Panc1 (cell line): ENCODE results near the gene CXCL16. TPM values are rescaled to one million over a fixed set of nuclear protein-coding genes. Genes with fewer than 3 reads are reported as not detected.

Experiments
- ATAC-seq: fragments of 200-7000 bp; cut with Tn5 transposase; 2 replicates; pipeline ENCODE4 v1.9.1; 2020; ENCODE audit warnings: mild to moderate bottlenecking, moderate library complexity
- BruUV-seq: library from RNA; stranded (reverse); fragments of 400-500 nt; replicated peaks from 2 replicates; lab custom pipeline; 2021; lab: Mats Ljungman, UMichigan
- CTCF ChIA-PET: fragments of 300-600 bp; sonication (Branson Sonifier 250); formaldehyde crosslinking; loops from one replicate; lab custom pipeline; 2022; ENCODE audit warnings: antibody characterized with exemption; lab: Charles Lee
- POLR2A ChIA-PET: fragments of 300-600 bp; sonication (Branson Sonifier 250); formaldehyde crosslinking; loops from one replicate; lab custom pipeline; 2022; ENCODE audit warnings: antibody characterized with exemption; lab: Charles Lee
- DNase-seq: peaks from one replicate; pipeline ENCODE4 v3.0.0-alpha.2; 2010; ENCODE audit warnings: low read depth, low spot score
- H3K27ac ChIP-seq: 2 replicates; pipeline ENCODE4 v1.5.1; 2011; ENCODE audit warnings: mild to moderate bottlenecking, low read length, inconsistent platforms
- H3K27me3 ChIP-seq: fragments of 200-500 bp; sonication (Bioruptor generic); 2 replicates; pipeline ENCODE4 v1.6.0; 2014; ENCODE audit warnings: low read length, inconsistent platforms; ENCODE audit not compliant: control insufficient read depth, insufficient read depth
- H3K36me3 ChIP-seq: fragments of 200-500 bp; sonication (Bioruptor generic); 2 replicates; pipeline ENCODE4 v1.5.1; 2014; ENCODE audit warnings: inconsistent platforms, mild to moderate bottlenecking, low read length, moderate library complexity; ENCODE audit not compliant: control insufficient read depth, insufficient read depth
- H3K4me1 ChIP-seq: 2 replicates; pipeline ENCODE4 v1.5.1; 2011; ENCODE audit warnings: inconsistent platforms, mild to moderate bottlenecking, low read length, moderate library complexity; ENCODE audit not compliant: control insufficient read depth, insufficient read depth
- H3K4me3 ChIP-seq, 2 experiments: 2 replicates each; pipeline ENCODE4 v1.5.1; 2011 to 2012; ENCODE audit warnings: low read depth in 2 of 2, low read length in 2 of 2, mild to moderate bottlenecking in 2 of 2, inconsistent platforms in 1 of 2, moderate library complexity in 1 of 2
- H3K9me3 ChIP-seq: fragments of 200-500 bp; sonication (Bioruptor generic); 2 replicates; pipeline ENCODE4 v1.5.1; 2014; ENCODE audit warnings: low read depth, mild to moderate bottlenecking, inconsistent platforms, low read length, moderate library complexity; ENCODE audit not compliant: control insufficient read depth, insufficient read depth
- POLR2AphosphoS5 ChIP-seq: IDR thresholded peaks from 2 replicates; pipeline ENCODE4 v1.6.1; 2012; ENCODE audit warnings: mild to moderate bottlenecking, low read depth, low read length, moderate library complexity
- SIN3A ChIP-seq: IDR thresholded peaks from 2 replicates; pipeline ENCODE4 v1.6.1; 2012; ENCODE audit warnings: low read depth, mild to moderate bottlenecking, low read length, moderate library complexity, borderline replicate concordance; ENCODE audit not compliant: insufficient read depth
- TCF7L2 ChIP-seq: IDR thresholded peaks from 2 replicates; pipeline ENCODE4 v1.6.1; 2011; ENCODE audit warnings: mild to moderate bottlenecking, low read depth, low read length, inconsistent platforms
- in situ Hi-C: cut with HindIII; loops from 2 replicates; pipeline ENCODE4 v1.10.0; 2016; ENCODE audit warnings: low sequenced_read_pairs, low pct_unique_long_range_greater_than_20kb
- intact Hi-C: fragments of 100-400 bp; cut with micrococcal nuclease; formaldehyde crosslinking; loops from one replicate; pipeline ENCODE4 v1.10.0; 2022; ENCODE audit not compliant: unreplicated experiment
- total RNA-seq: library from RNA; stranded (reverse); gene quantifications from one replicate; pipeline ENCODE4 v1.2.1, GENCODE V29; 2021; ENCODE audit not compliant: unreplicated experiment
- TF ChIP-seq, protein P1 (sequence below): fragments of 450-650 bp; IDR thresholded peaks from 2 replicates; pipeline ENCODE4 v1.5.1; 2017; ENCODE audit warnings: mild to moderate bottlenecking
- TF ChIP-seq, protein P2 (sequence below), 2 experiments: IDR thresholded peaks; 2 replicates each; pipeline ENCODE4 v1.6.1; 2011 to 2012; ENCODE audit warnings: low read depth in 2 of 2, control low read depth in 1 of 2, low read length in 1 of 2, mild to moderate bottlenecking in 1 of 2, moderate library complexity in 1 of 2; ENCODE audit not compliant: insufficient read depth in 1 of 2

CXCL16 gene
- total RNA-seq, 1 experiment from 2014 or later: 5.3 TPM

DNA sequence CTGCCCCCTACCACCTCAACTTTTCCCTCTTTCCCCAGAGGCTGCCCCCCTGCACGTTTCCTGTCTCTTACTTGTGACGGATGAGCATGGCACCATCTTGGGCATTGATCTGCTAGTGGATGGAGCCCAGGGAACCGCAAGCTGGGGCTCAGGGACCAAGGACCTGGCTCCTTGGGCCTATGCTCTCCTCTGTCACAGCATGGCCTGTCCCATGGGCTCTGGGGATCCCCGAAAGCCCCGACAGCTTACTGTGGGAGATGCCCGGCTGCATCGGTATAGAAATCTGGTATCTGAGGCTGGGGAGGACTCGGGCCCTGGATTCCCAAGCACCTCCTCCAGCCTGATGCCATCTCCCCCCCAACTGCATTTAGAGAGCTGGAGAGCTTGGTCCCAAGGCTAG lies 1.8 kb upstream of the CXCL16 start:
- Histone ChIP-seq H3K9me3 (no peaks in the 10 kb centered on the region), H3K36me3 (no peaks in the 10 kb centered on the region), H3K4me1 (no peaks in the 10 kb centered on the region), H3K27ac (no peak overlapping the region), H3K4me3 (no peak overlapping the region), H3K27me3 (peaks cover 7% of the 10 kb centered on the region; the same call in 1 of the 2 replicates)
- CTCF ChIA-PET: no interaction called here
- DNase-seq: no peak
- in situ Hi-C loops (no loop called here), intact Hi-C loops (no loop called here)
- no TSS peak for BruUV-seq
- ATAC-seq: no peak
- TF ChIP-seq TCF7L2: no peak
- no peak for TF ChIP-seq POLR2AphosphoS5
- TF ChIP-seq, protein P1, sequence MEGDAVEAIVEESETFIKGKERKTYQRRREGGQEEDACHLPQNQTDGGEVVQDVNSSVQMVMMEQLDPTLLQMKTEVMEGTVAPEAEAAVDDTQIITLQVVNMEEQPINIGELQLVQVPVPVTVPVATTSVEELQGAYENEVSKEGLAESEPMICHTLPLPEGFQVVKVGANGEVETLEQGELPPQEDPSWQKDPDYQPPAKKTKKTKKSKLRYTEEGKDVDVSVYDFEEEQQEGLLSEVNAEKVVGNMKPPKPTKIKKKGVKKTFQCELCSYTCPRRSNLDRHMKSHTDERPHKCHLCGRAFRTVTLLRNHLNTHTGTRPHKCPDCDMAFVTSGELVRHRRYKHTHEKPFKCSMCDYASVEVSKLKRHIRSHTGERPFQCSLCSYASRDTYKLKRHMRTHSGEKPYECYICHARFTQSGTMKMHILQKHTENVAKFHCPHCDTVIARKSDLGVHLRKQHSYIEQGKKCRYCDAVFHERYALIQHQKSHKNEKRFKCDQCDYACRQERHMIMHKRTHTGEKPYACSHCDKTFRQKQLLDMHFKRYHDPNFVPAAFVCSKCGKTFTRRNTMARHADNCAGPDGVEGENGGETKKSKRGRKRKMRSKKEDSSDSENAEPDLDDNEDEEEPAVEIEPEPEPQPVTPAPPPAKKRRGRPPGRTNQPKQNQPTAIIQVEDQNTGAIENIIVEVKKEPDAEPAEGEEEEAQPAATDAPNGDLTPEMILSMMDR: no peak
- TF ChIP-seq, protein P2, sequence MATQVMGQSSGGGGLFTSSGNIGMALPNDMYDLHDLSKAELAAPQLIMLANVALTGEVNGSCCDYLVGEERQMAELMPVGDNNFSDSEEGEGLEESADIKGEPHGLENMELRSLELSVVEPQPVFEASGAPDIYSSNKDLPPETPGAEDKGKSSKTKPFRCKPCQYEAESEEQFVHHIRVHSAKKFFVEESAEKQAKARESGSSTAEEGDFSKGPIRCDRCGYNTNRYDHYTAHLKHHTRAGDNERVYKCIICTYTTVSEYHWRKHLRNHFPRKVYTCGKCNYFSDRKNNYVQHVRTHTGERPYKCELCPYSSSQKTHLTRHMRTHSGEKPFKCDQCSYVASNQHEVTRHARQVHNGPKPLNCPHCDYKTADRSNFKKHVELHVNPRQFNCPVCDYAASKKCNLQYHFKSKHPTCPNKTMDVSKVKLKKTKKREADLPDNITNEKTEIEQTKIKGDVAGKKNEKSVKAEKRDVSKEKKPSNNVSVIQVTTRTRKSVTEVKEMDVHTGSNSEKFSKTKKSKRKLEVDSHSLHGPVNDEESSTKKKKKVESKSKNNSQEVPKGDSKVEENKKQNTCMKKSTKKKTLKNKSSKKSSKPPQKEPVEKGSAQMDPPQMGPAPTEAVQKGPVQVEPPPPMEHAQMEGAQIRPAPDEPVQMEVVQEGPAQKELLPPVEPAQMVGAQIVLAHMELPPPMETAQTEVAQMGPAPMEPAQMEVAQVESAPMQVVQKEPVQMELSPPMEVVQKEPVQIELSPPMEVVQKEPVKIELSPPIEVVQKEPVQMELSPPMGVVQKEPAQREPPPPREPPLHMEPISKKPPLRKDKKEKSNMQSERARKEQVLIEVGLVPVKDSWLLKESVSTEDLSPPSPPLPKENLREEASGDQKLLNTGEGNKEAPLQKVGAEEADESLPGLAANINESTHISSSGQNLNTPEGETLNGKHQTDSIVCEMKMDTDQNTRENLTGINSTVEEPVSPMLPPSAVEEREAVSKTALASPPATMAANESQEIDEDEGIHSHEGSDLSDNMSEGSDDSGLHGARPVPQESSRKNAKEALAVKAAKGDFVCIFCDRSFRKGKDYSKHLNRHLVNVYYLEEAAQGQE (IDR thresholded peaks at IDR 0.05; ENCODE audit: insufficient read depth in 1 of 2, low read depth in 2 of 2, low read length in 1 of 2): no peak
- TF ChIP-seq SIN3A: no peak
- POLR2A ChIA-PET: no interaction called here

DNA sequence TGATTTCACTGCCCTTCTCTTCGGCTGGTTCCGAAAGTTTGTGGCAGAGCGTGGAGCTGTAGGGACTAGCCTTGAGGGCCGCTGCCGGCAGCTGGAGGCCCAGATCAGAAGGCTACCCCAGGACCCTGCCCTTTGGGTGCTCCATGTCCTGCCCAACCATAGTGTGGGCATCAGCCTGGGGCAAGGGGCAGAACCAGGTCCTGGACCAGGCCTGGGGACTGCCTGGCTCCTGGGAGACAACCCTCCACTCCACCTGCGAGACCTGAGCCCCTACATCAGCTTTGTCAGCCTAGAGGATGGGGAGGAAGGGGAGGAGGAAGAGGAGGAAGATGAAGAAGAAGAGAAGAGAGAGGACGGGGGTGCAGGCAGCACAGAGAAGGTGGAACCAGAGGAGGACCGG lies 856 bp upstream of the CXCL16 start:
- POLR2A ChIA-PET: no interaction called here
- Histone ChIP-seq H3K27me3 (peaks cover 7% of the 10 kb centered on the region; the same call in 1 of the 2 replicates), H3K4me3 (no peak overlapping the region)

More for the DNA sequence above, 856 bp upstream of the CXCL16 start:
- Histone ChIP-seq H3K36me3 (no peaks in the 10 kb centered on the region), H3K4me1 (no peaks in the 10 kb centered on the region), H3K9me3 (no peaks in the 10 kb centered on the region), H3K27ac (no peak overlapping the region)
- no TSS peak for BruUV-seq
- TF ChIP-seq, protein P1: no peak
- no peak for TF ChIP-seq TCF7L2
- TF ChIP-seq SIN3A: no peak
- TF ChIP-seq POLR2AphosphoS5: no peak
- TF ChIP-seq, protein P2 (IDR thresholded peaks at IDR 0.05; ENCODE audit: insufficient read depth in 1 of 2, low read depth in 2 of 2, low read length in 1 of 2): no peak
- CTCF ChIA-PET: no interaction called here
- ATAC-seq: no peak
- in situ Hi-C loops (no loop called here), intact Hi-C loops (no loop called here)
- DNase-seq: no peak
